ENCODE data around the gene SPARC. TPM values are rescaled to one million over a fixed set of nuclear protein-coding genes. Genes with fewer than 3 reads are reported as not detected.

The SPARC gene
- total RNA-seq, 1 experiment from 2014 or later = 320 TPM

DNA sequence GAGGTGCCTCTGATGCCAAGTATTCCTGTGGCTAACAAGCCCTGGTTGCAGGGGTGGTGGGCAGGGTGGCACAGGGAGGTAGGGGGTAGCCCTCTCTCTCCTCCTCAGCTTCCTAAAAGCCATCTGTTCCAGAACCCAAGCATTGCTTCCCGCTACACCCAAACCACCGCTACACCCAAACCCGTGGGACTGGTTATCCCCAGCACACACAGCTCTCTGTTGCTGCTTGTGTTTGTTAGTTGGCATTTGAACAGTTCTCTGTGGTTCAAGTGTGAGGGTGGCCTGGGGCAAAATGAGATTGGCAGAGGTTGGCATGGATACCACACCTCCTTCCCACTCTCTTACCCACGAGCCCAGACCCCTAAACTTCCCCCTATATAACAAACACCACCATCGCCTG, 40.4 kb downstream of the SPARC start:
- H3K56ac ChIP-seq (ENCODE audit: insufficient read length, low read depth, low read length) = no peak overlapping the region
- H3K4me1 Mint-ChIP-seq = peaks cover 10 to 16% of the 10 kb centered on the region in 2 experiments
- no peak overlapping the region for H3K4me2 ChIP-seq (ENCODE audit: insufficient read depth, insufficient read length, low read length)
- H3K23ac ChIP-seq (ENCODE audit: insufficient read length, low read depth, low read length) = no peak overlapping the region
- H2BK15ac ChIP-seq (ENCODE audit: low read depth, low read length) = no peak overlapping the region
- no peaks in the 10 kb centered on the region for H3K79me1 ChIP-seq (ENCODE audit: insufficient read depth, low read depth, low read length, poor library complexity, severe bottlenecking)
- H4K20me1 ChIP-seq (ENCODE audit: control insufficient read depth, insufficient read depth, insufficient read length) = no peaks in the 10 kb centered on the region
- H3K27me3 ChIP-seq (ENCODE audit: insufficient read depth, low read length) = no peaks in the 10 kb centered on the region
- H3K9ac ChIP-seq (ENCODE audit: extremely low read depth, insufficient read length, low read length) = no peak overlapping the region
- DNase-seq = no peak
- H3K36me3 Mint-ChIP-seq (ENCODE audit: insufficient read depth in 1 of 3, low read depth in 3 of 3) = no peaks in the 10 kb centered on the region
- no peak overlapping the region for H3K4me3 Mint-ChIP-seq
- no peak overlapping the region for H4K91ac ChIP-seq (ENCODE audit: insufficient read length, low read depth, low read length)
- H3K4me1 ChIP-seq (ENCODE audit: insufficient read depth, low read length) = no peaks in the 10 kb centered on the region
- H2AK5ac ChIP-seq (ENCODE audit: insufficient read length, low read length) = no peak overlapping the region
- no peak overlapping the region for H3K18ac ChIP-seq (ENCODE audit: insufficient read length, low read depth, low read length)
- peaks cover 2% of the 10 kb centered on the region; the same call in 1 of the 2 replicates for H3K27me3 Mint-ChIP-seq (ENCODE audit: low read depth)
- no peak overlapping the region for H3K14ac ChIP-seq (ENCODE audit: insufficient read depth, low read length)
- H3K9me3 Mint-ChIP-seq = no peaks in the 10 kb centered on the region
- no peak overlapping the region for H3K27ac ChIP-seq (ENCODE audit: insufficient read length, low read depth, low read length)
- H3T11ph ChIP-seq (ENCODE audit: low read length) = no peak overlapping the region
- no peak overlapping the region for H3K4ac ChIP-seq (ENCODE audit: low read depth, low read length)
- no peaks in the 10 kb centered on the region for H3K79me2 ChIP-seq (ENCODE audit: insufficient read depth, low read length)
- no peak overlapping the region for H2BK20ac ChIP-seq (ENCODE audit: low read depth, low read length, poor library complexity, severe bottlenecking)
- no peak overlapping the region for H2BK12ac ChIP-seq (ENCODE audit: insufficient read length, low read depth, low read length)
- no peak overlapping the region for H4K8ac ChIP-seq (replicated peaks; ENCODE audit: insufficient read length, low read depth, low read length)
- no CpG with 5 or more reads among the region's 5 CpGs for WGBS (ENCODE audit: extremely low coverage, insufficient read length, low lambda C conversion rate)
- no peaks in the 10 kb centered on the region for H3K9me3 ChIP-seq (ENCODE audit: control insufficient read depth, low read depth, low read length)
- no peak overlapping the region for H4K5ac ChIP-seq (ENCODE audit: insufficient read length, low read depth, low read length)
- H2AFZ ChIP-seq (ENCODE audit: low read length) = no peak overlapping the region
- H2BK5ac ChIP-seq (ENCODE audit: insufficient read length, low read length) = no peak overlapping the region
- H3K27ac Mint-ChIP-seq = peak overlapping the region in 1 of 3 experiments; percentile 35; a peak in 1 of 7 replicates
- no peak for TF ChIP-seq CTCF (conservative IDR thresholded peaks at IDR 0.05)
- H2BK120ac ChIP-seq (ENCODE audit: low read depth, low read length, poor library complexity, severe bottlenecking) = no peak overlapping the region
- H3K23me2 ChIP-seq (ENCODE audit: insufficient read length, low read depth, low read length, poor library complexity, severe bottlenecking) = no peaks in the 10 kb centered on the region

All from H9 (cell line).